ENCODE data around the gene FEM1A. TPM values are rescaled to one million over a fixed set of nuclear protein-coding genes. Genes with fewer than 3 reads are reported as not detected.

The FEM1A gene
- total RNA-seq, 1 experiment from 2014 or later = 17.7 TPM

GRCh38 chr19:4847190-4847973, 55.8 kb downstream of the FEM1A start:
- TF ChIP-seq, protein P1, sequence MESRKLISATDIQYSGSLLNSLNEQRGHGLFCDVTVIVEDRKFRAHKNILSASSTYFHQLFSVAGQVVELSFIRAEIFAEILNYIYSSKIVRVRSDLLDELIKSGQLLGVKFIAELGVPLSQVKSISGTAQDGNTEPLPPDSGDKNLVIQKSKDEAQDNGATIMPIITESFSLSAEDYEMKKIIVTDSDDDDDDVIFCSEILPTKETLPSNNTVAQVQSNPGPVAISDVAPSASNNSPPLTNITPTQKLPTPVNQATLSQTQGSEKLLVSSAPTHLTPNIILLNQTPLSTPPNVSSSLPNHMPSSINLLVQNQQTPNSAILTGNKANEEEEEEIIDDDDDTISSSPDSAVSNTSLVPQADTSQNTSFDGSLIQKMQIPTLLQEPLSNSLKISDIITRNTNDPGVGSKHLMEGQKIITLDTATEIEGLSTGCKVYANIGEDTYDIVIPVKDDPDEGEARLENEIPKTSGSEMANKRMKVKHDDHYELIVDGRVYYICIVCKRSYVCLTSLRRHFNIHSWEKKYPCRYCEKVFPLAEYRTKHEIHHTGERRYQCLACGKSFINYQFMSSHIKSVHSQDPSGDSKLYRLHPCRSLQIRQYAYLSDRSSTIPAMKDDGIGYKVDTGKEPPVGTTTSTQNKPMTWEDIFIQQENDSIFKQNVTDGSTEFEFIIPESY (IDR thresholded peaks at IDR 0.05; ENCODE audit: extremely low read depth, insufficient replicate concordance, low read length) = no peak
- TF ChIP-seq ZNF274 (IDR thresholded peaks at IDR 0.05; ENCODE audit: low read depth, low read length) (no peak), POLR2AphosphoS5 (IDR thresholded peaks at IDR 0.05; ENCODE audit: low read depth, low read length) (no peak), ATF3 (IDR thresholded peaks at IDR 0.05) (no peak), CEBPB (IDR thresholded peaks at IDR 0.05; ENCODE audit: low read depth) (no peak), TCF7L2 (IDR thresholded peaks at IDR 0.05; ENCODE audit: borderline replicate concordance, extremely low read depth, insufficient read depth, insufficient read length) (no peak)
- ChIA-PET POLR2A (interaction anchor here (0.6 kb wide), 1 partner anchor 11 kb away, joined by 3 read pairs; no protein-coding TSS in a partner anchor), CTCF (interaction anchor here (1.2 kb wide), 1 partner anchor 38 kb away, joined by 3 read pairs; no protein-coding TSS in a partner anchor), RAD21 (ENCODE audit: low non-redundant PET in 1 of 2, low total read pairs in 2 of 2, uncharacterized antibody in 2 of 2, unreplicated experiment in 2 of 2) (no interaction called here)
- Histone ChIP-seq H2AFZ (ENCODE audit: low read depth, low read length, poor library complexity, severe bottlenecking) (no peak overlapping the region), H3K4me3 (replicated peaks in 1 of 2; ENCODE audit: low read depth in 1 of 2, low read length in 2 of 2) (no peak overlapping the region), H3K9ac (ENCODE audit: low read length) (no peak overlapping the region), H3K4me1 (ENCODE audit: control insufficient read depth in 1 of 2, insufficient read depth in 2 of 2, low read length in 2 of 2) (no peaks in the 10 kb centered on the region), H3K4me2 (ENCODE audit: low read length) (no peak overlapping the region), H3K27me3 (ENCODE audit: insufficient read depth, low read length) (no peaks in the 10 kb centered on the region), H3K36me3 (ENCODE audit: control insufficient read depth in 1 of 2, insufficient read depth in 2 of 2, low read length in 2 of 2) (peaks cover 41 to 59% of the 10 kb centered on the region in 2 experiments; a peak in 3 of 4 replicates), H3K27ac (ENCODE audit: low read depth, low read length) (no peak overlapping the region), H3K79me2 (ENCODE audit: insufficient read depth, low read length) (peaks cover 3% of the 10 kb centered on the region; the same call in 1 of the 2 replicates), H3K9me3 (ENCODE audit: control insufficient read depth in 1 of 2, insufficient read depth in 1 of 2, low read depth in 1 of 2, low read length in 2 of 2) (no peaks in the 10 kb centered on the region), H3K9me2 (ENCODE audit: insufficient read depth) (no peaks in the 10 kb centered on the region), H4K20me1 (ENCODE audit: insufficient read depth) (no peaks in the 10 kb centered on the region)
- no peak for DNase-seq (ENCODE audit: low read depth, low spot score)
- intact Hi-C loops (cut with micrococcal nuclease) = no loop called here
- no TSS peak for BruUV-seq (replicated peaks)
- no peak for ATAC-seq
